Psoas muscle (tissue), 8 donors: Measurements from ENCODE around the gene TDRD7. TPM values are rescaled to one million over a fixed set of nuclear protein-coding genes. Genes with fewer than 3 reads are reported as not detected.

ENCODE experiments used
- ATAC-seq, 4 donors: fragments of 200-7000 bp; cut with Tn5 transposase; one replicate each; pipeline ENCODE4 v1.9.1; 2020; ENCODE audit warnings: moderate library complexity in 3 of 4, mild to moderate bottlenecking in 2 of 4
- DNase-seq, 2 donors: peaks; one replicate each; pipeline ENCODE4 v3.0.0-alpha.2; 2020
- H3K27ac ChIP-seq: fragments of 200-600 bp; one replicate; pipeline ENCODE4 v1.8.0; 2022
- H3K27me3 ChIP-seq, 3 donors: fragments of 200-600 bp in 1 of 3; one replicate each; pipeline versions ENCODE4 v1.6.1 to v1.8.0; 2013 to 2022; ENCODE audit warnings: low read length in 2 of 3, mild to moderate bottlenecking in 2 of 3, moderate library complexity in 1 of 3; ENCODE audit not compliant: insufficient read depth in 3 of 3
- H3K36me3 ChIP-seq, 2 donors: fragments of 200-600 bp in 1 of 2; one replicate each; pipeline versions ENCODE4 v1.6.1 to v1.8.0; 2013 to 2022; ENCODE audit warnings: low read depth in 1 of 2, mild to moderate bottlenecking in 1 of 2, moderate library complexity in 1 of 2; ENCODE audit not compliant: insufficient read depth in 1 of 2
- H3K4me1 ChIP-seq: fragments of 200-600 bp; one replicate; pipeline ENCODE4 v1.8.0; 2022
- H3K4me3 ChIP-seq: fragments of 200-600 bp; one replicate; pipeline ENCODE4 v1.8.0; 2022; ENCODE audit warnings: mild to moderate bottlenecking
- H3K9me3 ChIP-seq: fragments of 200-600 bp; one replicate; pipeline ENCODE4 v1.8.0; 2022
- WGBS, 3 donors: extraction: QIAGEN DNeasy Blood & Tissue Kit; methylation state at CpG; one replicate each; pipeline versions ENCODE4 v1.1.6 to v1.1.7; 2013; 5-methylcytosine and 5-hydroxymethylcytosine counted together
- intact Hi-C, 2 donors: fragments of 100-400 bp; cut with DNase I; formaldehyde crosslinking; loops; one replicate each; pipeline versions ENCODE4 v1.11.0 to v1.14.2; 2022
- polyA plus RNA-seq, 3 donors: library from polyadenylated mRNA; stranded (reverse); fragments of 200-250 nt; gene quantifications; one replicate each; pipeline ENCODE4 v1.2.3, GENCODE V29; 2013
- total RNA-seq, 4 donors: library from RNA; stranded (reverse); fragmentation: NEBNext Ultra II Directional in 2 of 4; extraction: Animal tissue kit (Norgen Biotek cat#: 25700) in 2 of 4; gene quantifications; one replicate each; pipeline versions ENCODE4 v1.2.1 to v1.2.4, GENCODE V29; 2021 to 2023
- TF ChIP-seq, protein P1 (sequence below): fragments of 200-600 bp; IDR thresholded peaks from one replicate; pipeline ENCODE4 v1.8.0; 2022; ENCODE audit warnings: antibody characterized with exemption
- donor health status: healthy with polysubstance abuse.
- donor health status: DM: no; HTN: no; CAD: no; lungs with moderate emphysema.
- donor health status: Bipolar disorder and iron deficiency.
- donor health status: healthy.
- donor health status: DM: yes; HTN: yes; CAD: no.
- donor health status: DM: no; HTN: no; CAD: no.
- donor health status: DM: no; HTN: no; CAD: no.
- donor health status: DM: yes; HTN: yes; CAD: no.

The TDRD7 gene
- total and polyA plus RNA-seq, 7 donors: 2.3 to 9.9 (median 4.9) TPM

DNA sequence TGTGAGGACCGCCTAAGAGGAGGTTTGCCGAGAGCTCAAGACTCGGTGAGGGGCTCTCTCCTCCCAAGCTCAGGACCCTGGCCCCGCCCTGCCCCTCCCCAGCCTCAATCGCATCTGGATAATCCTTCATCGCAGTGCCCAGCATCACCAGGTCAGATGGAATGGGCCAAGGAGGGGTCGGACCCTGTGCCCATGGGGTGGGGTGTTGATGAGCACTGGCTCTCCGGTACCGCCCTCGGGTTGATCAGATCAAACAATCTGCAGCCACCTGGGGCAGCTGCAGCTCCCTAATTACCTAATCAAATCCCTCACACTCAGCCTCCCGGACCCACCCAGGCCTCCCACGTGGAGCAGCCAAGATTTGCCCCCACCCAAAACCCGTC, 24.4 kb upstream of the TDRD7 start:
- Histone ChIP-seq H3K9me3 (no peaks in the 10 kb centered on the region), H3K27me3 (peaks cover 0 to 6% (median 4%) of the 10 kb centered on the region in 3 donors), H3K4me1 (no peaks in the 10 kb centered on the region), H3K4me3 (no peak overlapping the region), H3K36me3 (no peaks in the 10 kb centered on the region), H3K27ac (no peak overlapping the region)
- WGBS, 3 donors: 22 to 33% (median 27%) methylated on average over 13 of the region's 13 CpGs
- TF ChIP-seq, protein P1, sequence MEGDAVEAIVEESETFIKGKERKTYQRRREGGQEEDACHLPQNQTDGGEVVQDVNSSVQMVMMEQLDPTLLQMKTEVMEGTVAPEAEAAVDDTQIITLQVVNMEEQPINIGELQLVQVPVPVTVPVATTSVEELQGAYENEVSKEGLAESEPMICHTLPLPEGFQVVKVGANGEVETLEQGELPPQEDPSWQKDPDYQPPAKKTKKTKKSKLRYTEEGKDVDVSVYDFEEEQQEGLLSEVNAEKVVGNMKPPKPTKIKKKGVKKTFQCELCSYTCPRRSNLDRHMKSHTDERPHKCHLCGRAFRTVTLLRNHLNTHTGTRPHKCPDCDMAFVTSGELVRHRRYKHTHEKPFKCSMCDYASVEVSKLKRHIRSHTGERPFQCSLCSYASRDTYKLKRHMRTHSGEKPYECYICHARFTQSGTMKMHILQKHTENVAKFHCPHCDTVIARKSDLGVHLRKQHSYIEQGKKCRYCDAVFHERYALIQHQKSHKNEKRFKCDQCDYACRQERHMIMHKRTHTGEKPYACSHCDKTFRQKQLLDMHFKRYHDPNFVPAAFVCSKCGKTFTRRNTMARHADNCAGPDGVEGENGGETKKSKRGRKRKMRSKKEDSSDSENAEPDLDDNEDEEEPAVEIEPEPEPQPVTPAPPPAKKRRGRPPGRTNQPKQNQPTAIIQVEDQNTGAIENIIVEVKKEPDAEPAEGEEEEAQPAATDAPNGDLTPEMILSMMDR: no peak
- intact Hi-C loops: loop anchor here in 1 of 2 donors (1.0 kb wide), 1 partner anchor 22 kb away; no protein-coding TSS in a partner anchor
- DNase-seq (no peak), ATAC-seq (no peak)

DNA sequence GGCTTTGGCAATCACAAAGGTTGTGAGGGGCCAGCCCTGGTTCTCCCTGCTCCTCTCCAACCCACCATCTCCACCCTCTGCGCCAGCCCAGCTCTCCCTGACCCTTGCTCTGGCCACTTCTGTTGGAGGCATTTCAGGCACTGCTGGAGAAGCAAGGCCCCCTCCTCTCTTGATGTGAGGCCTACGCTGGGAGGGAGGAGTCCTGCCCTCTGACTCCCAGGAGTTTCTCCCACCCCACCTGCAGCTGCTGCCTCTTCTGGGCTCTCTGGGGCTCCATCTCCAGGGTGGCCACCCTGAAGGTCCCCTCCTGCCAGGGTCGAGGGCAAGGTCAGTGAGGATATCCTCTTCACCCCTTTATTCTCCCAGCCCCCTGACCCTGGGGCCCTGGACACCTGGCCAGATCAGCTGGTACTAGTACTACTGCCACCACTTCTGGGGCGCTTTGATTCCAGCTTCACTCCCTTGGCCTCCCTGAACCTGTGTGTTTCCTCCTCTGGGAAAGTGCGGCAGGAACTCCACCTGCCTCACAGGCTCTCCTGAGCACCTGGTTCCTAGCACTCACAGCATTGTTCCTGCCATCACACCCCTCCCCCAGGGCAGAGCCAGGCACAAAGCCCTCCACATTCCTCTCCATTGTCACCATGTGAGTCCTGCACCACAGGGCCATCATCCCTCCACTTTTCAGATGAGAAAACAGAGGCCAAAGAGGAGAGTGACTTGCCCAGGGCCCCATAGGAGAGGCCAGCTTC, 23.8 kb upstream of the TDRD7 start:
- DNase-seq (no peak), ATAC-seq (no peak)
- H3K4me1 ChIP-seq: no peaks in the 10 kb centered on the region
- no peak overlapping the region for H3K4me3 ChIP-seq
- TF ChIP-seq, protein P1: no peak
- H3K27me3 ChIP-seq: peaks cover 0 to 6% (median 4%) of the 10 kb centered on the region in 3 donors
- intact Hi-C loops: loop anchor here in 1 of 2 donors (1.0 kb wide), 1 partner anchor 21 kb away; no protein-coding TSS in a partner anchor
- H3K9me3 ChIP-seq: no peaks in the 10 kb centered on the region
- no peak overlapping the region for H3K27ac ChIP-seq
- H3K36me3 ChIP-seq: no peaks in the 10 kb centered on the region
- WGBS, 3 donors: 67 to 75% (median 67%) methylated on average over 5 of the region's 5 CpGs

DNA sequence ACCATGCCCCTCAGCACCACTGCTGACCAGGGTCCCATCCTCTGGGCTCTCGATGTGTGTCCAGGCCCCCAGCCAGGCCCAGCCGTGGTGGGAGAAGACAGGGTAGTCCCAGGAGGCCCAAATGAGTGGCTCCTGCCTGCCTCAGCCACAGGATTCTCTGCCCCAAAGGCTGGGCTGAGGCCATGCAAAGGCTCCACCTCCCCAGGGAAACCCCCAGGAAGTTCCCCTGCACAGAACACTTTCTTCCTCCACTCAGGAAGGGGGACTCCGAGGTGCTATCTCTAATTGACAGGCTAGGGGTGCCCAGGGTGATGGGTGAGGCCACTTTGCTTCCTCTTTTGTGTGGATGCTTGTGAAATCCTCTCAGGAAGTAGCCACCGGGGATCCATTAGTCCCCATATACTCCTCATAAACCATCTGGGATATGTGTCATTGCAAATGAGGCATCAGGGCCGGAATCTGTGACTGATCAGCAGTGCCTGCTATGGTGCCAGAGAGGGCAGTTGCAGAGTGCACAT, 23.1 kb upstream of the TDRD7 start:
- Histone ChIP-seq H3K36me3 (no peaks in the 10 kb centered on the region), H3K9me3 (no peaks in the 10 kb centered on the region), H3K4me3 (no peak overlapping the region), H3K4me1 (no peaks in the 10 kb centered on the region), H3K27me3 (peaks cover 0 to 6% (median 4%) of the 10 kb centered on the region in 3 donors), H3K27ac (no peak overlapping the region)
- 41 to 47% (median 45%) methylated on average over 3 to 5 of the region's 5 CpGs for WGBS, 3 donors
- TF ChIP-seq, protein P1: no peak
- DNase-seq (no peak), ATAC-seq (no peak)
- intact Hi-C loops: no loop called here

DNA sequence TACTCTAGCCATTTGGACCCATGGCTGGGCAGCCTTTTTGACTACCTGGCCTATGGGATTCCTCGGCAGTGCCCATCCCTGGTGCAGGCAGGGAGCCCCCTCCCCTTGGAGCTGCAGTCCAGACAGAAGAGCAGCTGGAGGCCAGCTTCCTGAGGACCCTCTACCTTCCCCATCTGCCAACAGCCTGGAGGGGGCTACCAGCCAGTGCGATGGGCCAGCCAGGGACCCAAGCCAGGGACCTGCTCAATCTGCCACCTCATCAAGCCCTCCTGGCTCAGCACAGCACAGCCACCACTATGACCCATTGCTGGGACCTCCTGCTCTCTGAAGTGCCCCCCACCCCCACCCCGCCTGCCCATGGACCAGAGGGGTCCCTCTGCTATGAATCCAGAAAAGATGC, 22.6 kb upstream of the TDRD7 start:
- Histone ChIP-seq H3K36me3 (no peaks in the 10 kb centered on the region), H3K4me3 (no peak overlapping the region), H3K27ac (no peak overlapping the region), H3K27me3 (peaks cover 0 to 6% (median 4%) of the 10 kb centered on the region in 3 donors), H3K4me1 (no peaks in the 10 kb centered on the region), H3K9me3 (no peaks in the 10 kb centered on the region)
- WGBS, 3 donors: 73 to 86% (median 82%) methylated on average over 3 of the region's 3 CpGs
- DNase-seq: no peak
- no peak for ATAC-seq
- TF ChIP-seq, protein P1: no peak
- intact Hi-C loops: no loop called here
